ENCODE data around the gene FGFR1OP2.
"Not testable (repeated sequence)": the region's sequence is repeated elsewhere in the genome, so short reads cannot be mapped to it uniquely, and the experiment has no call there.

The FGFR1OP2 gene

GRCh38 chr12:26937863-26938700 lies at the start of gene FGFR1OP2, which contains the start of gene INTS13:
Gene FGFR1OP2 (plus strand): TSS chr12:26938470. CDS start chr12:26954159, 15,689 bp downstream.
Gene INTS13 (minus strand): TSS chr12:26937981. CDS start chr12:26936803, 1,178 bp downstream.
- H3K27ac ChIP-seq (ENCODE audit: low read depth in 2 of 2, low read length in 2 of 2), result peak within 1 kb of the TSS; percentile 92 to 96
- no peaks in the 10 kb centered on the region for H3K36me3 ChIP-seq (ENCODE audit: control insufficient read depth in 2 of 2, insufficient read depth in 2 of 2, low read length in 2 of 2)
- H3K9ac ChIP-seq (ENCODE audit: low read depth in 1 of 2, low read length in 2 of 2), result peak within 1 kb of the TSS; percentile 92 to 98
- H3K9me3 ChIP-seq (ENCODE audit: control insufficient read depth in 2 of 2, low read length in 2 of 2), result no peaks in the 10 kb centered on the region
- H3K27me3 ChIP-seq (ENCODE audit: control insufficient read depth in 2 of 2, insufficient read depth in 2 of 2, low read length in 2 of 2), result no peaks in the 10 kb centered on the region
- peak within 1 kb of the TSS; percentile 94 to 99 for H3K4me3 ChIP-seq (ENCODE audit: low read length in 2 of 2)
- H3K4me1 ChIP-seq (ENCODE audit: control insufficient read depth in 2 of 2, insufficient read depth in 2 of 2, low read length in 2 of 2), result peaks cover 24 to 25% of the 10 kb centered on the region in 2 donors

DNA sequence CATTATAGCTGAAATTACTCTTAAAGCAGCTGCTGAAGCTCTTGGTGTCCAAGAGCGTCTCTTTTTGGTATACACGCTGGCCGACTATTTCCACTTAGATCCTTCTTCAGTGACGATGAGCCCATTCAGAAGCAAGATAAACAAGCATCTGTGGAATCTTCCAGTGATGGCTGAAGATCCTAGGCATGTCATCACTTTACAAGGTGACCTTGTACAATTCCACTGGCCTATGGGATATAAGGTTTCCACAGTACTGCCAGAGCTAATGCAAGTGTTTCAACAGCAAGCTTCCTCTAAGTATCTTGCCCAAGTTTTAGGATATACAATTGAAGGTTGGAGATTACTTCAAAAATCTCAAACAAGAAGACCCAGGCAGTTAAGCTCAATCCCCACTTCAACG lies 47.5 kb upstream of the FGFR1OP2 start:
- no peak overlapping the region for H3K9ac ChIP-seq (ENCODE audit: low read depth in 1 of 2, low read length in 2 of 2)
- H3K4me1 ChIP-seq (ENCODE audit: control insufficient read depth in 2 of 2, insufficient read depth in 2 of 2, low read length in 2 of 2), result no peaks in the 10 kb centered on the region
- H3K4me3 ChIP-seq (ENCODE audit: low read length in 2 of 2), result no peak overlapping the region
- no peaks in the 10 kb centered on the region for H3K9me3 ChIP-seq (ENCODE audit: control insufficient read depth in 2 of 2, low read length in 2 of 2)
- no peaks in the 10 kb centered on the region for H3K36me3 ChIP-seq (ENCODE audit: control insufficient read depth in 2 of 2, insufficient read depth in 2 of 2, low read length in 2 of 2)
- no peaks in the 10 kb centered on the region for H3K27me3 ChIP-seq (ENCODE audit: control insufficient read depth in 2 of 2, insufficient read depth in 2 of 2, low read length in 2 of 2)
- H3K27ac ChIP-seq (ENCODE audit: low read depth in 2 of 2, low read length in 2 of 2), result no peak overlapping the region

GRCh38 chr12:26891704-26892103 lies 46.6 kb upstream of the FGFR1OP2 start:
- Histone ChIP-seq H3K4me1 (ENCODE audit: control insufficient read depth in 2 of 2, insufficient read depth in 2 of 2, low read length in 2 of 2) (no peaks in the 10 kb centered on the region), H3K4me3 (ENCODE audit: low read length in 2 of 2) (no peak overlapping the region), H3K27ac (ENCODE audit: low read depth in 2 of 2, low read length in 2 of 2) (no peak overlapping the region), H3K9ac (ENCODE audit: low read depth in 1 of 2, low read length in 2 of 2) (no peak overlapping the region), H3K27me3 (ENCODE audit: control insufficient read depth in 2 of 2, insufficient read depth in 2 of 2, low read length in 2 of 2) (no peaks in the 10 kb centered on the region), H3K36me3 (ENCODE audit: control insufficient read depth in 2 of 2, insufficient read depth in 2 of 2, low read length in 2 of 2) (no peaks in the 10 kb centered on the region), H3K9me3 (ENCODE audit: control insufficient read depth in 2 of 2, low read length in 2 of 2) (no peaks in the 10 kb centered on the region)

DNA sequence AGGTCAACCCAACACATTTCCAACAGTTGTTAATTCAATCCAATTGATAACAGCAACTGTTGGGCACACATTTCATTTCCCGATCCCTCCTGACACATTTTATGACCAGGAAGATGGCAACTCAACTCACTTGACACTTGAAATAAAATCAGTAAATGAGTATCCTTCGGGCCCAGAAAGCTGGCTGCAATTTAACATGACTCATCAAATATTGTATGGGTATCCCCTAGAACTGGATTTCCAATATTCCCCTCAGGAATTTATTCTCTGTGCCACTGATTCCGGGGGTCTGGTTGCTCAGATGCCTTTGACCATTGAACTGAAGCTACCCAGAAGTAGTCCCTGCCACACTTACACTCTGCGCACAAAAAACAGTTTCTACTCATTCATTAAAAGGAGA lies 42.6 kb upstream of the FGFR1OP2 start:
- no peaks in the 10 kb centered on the region for H3K4me1 ChIP-seq (ENCODE audit: control insufficient read depth in 2 of 2, insufficient read depth in 2 of 2, low read length in 2 of 2)
- no peak overlapping the region for H3K27ac ChIP-seq (ENCODE audit: low read depth in 2 of 2, low read length in 2 of 2)
- no peaks in the 10 kb centered on the region for H3K27me3 ChIP-seq (ENCODE audit: control insufficient read depth in 2 of 2, insufficient read depth in 2 of 2, low read length in 2 of 2)
- no peak overlapping the region for H3K9ac ChIP-seq (ENCODE audit: low read depth in 1 of 2, low read length in 2 of 2)
- H3K4me3 ChIP-seq (ENCODE audit: low read length in 2 of 2), result no peak overlapping the region
- H3K9me3 ChIP-seq (ENCODE audit: control insufficient read depth in 2 of 2, low read length in 2 of 2), result no peaks in the 10 kb centered on the region
- peaks cover 0 to 3% of the 10 kb centered on the region in 2 donors for H3K36me3 ChIP-seq (ENCODE audit: control insufficient read depth in 2 of 2, insufficient read depth in 2 of 2, low read length in 2 of 2)

DNA sequence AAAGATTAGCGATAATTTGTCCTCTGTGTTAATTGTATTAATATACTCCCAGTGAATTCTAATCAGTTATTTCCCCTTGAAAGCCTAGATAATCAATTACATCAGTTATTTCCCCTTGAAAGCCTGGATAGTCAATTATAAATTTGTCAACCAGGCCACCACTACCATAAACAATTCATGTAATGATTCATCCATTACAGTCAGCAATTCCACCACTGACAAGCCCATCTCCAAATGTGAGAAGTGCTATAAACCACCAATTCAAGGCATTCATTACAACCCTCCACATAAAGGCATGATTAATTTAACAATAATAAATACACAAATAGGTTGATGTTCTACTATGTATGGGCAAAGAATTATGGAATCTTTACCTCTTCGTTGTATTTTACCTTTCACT lies 41.4 kb upstream of the FGFR1OP2 start:
- Histone ChIP-seq H3K27me3 (ENCODE audit: control insufficient read depth in 2 of 2, insufficient read depth in 2 of 2, low read length in 2 of 2) (no peaks in the 10 kb centered on the region), H3K36me3 (ENCODE audit: control insufficient read depth in 2 of 2, insufficient read depth in 2 of 2, low read length in 2 of 2) (peaks cover 0 to 3% of the 10 kb centered on the region in 2 donors), H3K27ac (ENCODE audit: low read depth in 2 of 2, low read length in 2 of 2) (no peak overlapping the region), H3K4me1 (ENCODE audit: control insufficient read depth in 2 of 2, insufficient read depth in 2 of 2, low read length in 2 of 2) (no peaks in the 10 kb centered on the region), H3K9ac (ENCODE audit: low read depth in 1 of 2, low read length in 2 of 2) (no peak overlapping the region), H3K9me3 (ENCODE audit: control insufficient read depth in 2 of 2, low read length in 2 of 2) (no peaks in the 10 kb centered on the region), H3K4me3 (ENCODE audit: low read length in 2 of 2) (no peak overlapping the region)

GRCh38 chr12:26903396-26903795 lies 34.9 kb upstream of the FGFR1OP2 start:
- H3K9ac ChIP-seq (ENCODE audit: low read depth in 1 of 2, low read length in 2 of 2); H3K4me3 ChIP-seq (ENCODE audit: low read length in 2 of 2); H3K27ac ChIP-seq (ENCODE audit: low read depth in 2 of 2, low read length in 2 of 2); H3K27me3 ChIP-seq (ENCODE audit: control insufficient read depth in 2 of 2, insufficient read depth in 2 of 2, low read length in 2 of 2); H3K4me1 ChIP-seq (ENCODE audit: control insufficient read depth in 2 of 2, insufficient read depth in 2 of 2, low read length in 2 of 2); H3K9me3 ChIP-seq (ENCODE audit: control insufficient read depth in 2 of 2, low read length in 2 of 2): not testable (repeated sequence)
- peaks cover 9 to 16% of the 10 kb centered on the region in 2 donors for H3K36me3 ChIP-seq (ENCODE audit: control insufficient read depth in 2 of 2, insufficient read depth in 2 of 2, low read length in 2 of 2)

DNA sequence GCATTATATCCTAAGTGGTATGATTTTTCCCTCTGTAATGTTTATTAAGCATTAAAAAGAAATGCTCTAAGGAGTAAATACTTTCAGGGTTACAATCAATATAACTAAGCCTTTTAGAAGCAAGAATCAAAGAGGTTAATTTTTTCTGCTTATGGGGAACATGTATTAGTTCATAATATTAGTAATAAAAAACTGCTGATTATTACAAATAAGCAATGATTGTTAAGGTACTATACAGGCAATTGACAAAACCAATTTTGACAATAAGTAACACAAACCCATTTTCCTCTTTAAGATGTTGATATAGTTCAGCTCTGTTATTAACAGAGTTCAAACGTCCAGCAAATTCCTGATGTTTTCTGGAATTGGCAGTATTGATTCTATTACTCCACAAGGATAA lies 32.2 kb upstream of the FGFR1OP2 start:
- Histone ChIP-seq H3K4me3 (ENCODE audit: low read length in 2 of 2) (no peak overlapping the region), H3K36me3 (ENCODE audit: control insufficient read depth in 2 of 2, insufficient read depth in 2 of 2, low read length in 2 of 2) (peaks cover 14 to 22% of the 10 kb centered on the region in 2 donors), H3K9me3 (ENCODE audit: control insufficient read depth in 2 of 2, low read length in 2 of 2) (no peaks in the 10 kb centered on the region)

GRCh38 chr12:26906704-26907103 lies 31.6 kb upstream of the FGFR1OP2 start:
- Histone ChIP-seq H3K27ac (ENCODE audit: low read depth in 2 of 2, low read length in 2 of 2) (no peak overlapping the region), H3K36me3 (ENCODE audit: control insufficient read depth in 2 of 2, insufficient read depth in 2 of 2, low read length in 2 of 2) (peaks cover 14 to 24% of the 10 kb centered on the region in 2 donors), H3K4me1 (ENCODE audit: control insufficient read depth in 2 of 2, insufficient read depth in 2 of 2, low read length in 2 of 2) (no peaks in the 10 kb centered on the region), H3K9me3 (ENCODE audit: control insufficient read depth in 2 of 2, low read length in 2 of 2) (no peaks in the 10 kb centered on the region), H3K27me3 (ENCODE audit: control insufficient read depth in 2 of 2, insufficient read depth in 2 of 2, low read length in 2 of 2) (no peaks in the 10 kb centered on the region), H3K9ac (ENCODE audit: low read depth in 1 of 2, low read length in 2 of 2) (no peak overlapping the region), H3K4me3 (ENCODE audit: low read length in 2 of 2) (no peak overlapping the region)

More for the DNA sequence above, 32.2 kb upstream of the FGFR1OP2 start:
- Histone ChIP-seq H3K4me1 (ENCODE audit: control insufficient read depth in 2 of 2, insufficient read depth in 2 of 2, low read length in 2 of 2) (no peaks in the 10 kb centered on the region), H3K27me3 (ENCODE audit: control insufficient read depth in 2 of 2, insufficient read depth in 2 of 2, low read length in 2 of 2) (no peaks in the 10 kb centered on the region), H3K27ac (ENCODE audit: low read depth in 2 of 2, low read length in 2 of 2) (no peak overlapping the region), H3K9ac (ENCODE audit: low read depth in 1 of 2, low read length in 2 of 2) (no peak overlapping the region)

GRCh38 chr12:26918321-26919215 lies 19.7 kb upstream of the FGFR1OP2 start:
- Histone ChIP-seq H3K27me3 (ENCODE audit: control insufficient read depth in 2 of 2, insufficient read depth in 2 of 2, low read length in 2 of 2) (no peaks in the 10 kb centered on the region), H3K27ac (ENCODE audit: low read depth in 2 of 2, low read length in 2 of 2) (no peak overlapping the region), H3K9ac (ENCODE audit: low read depth in 1 of 2, low read length in 2 of 2) (no peak overlapping the region), H3K36me3 (ENCODE audit: control insufficient read depth in 2 of 2, insufficient read depth in 2 of 2, low read length in 2 of 2) (peaks cover 14 to 15% of the 10 kb centered on the region in 2 donors), H3K4me1 (ENCODE audit: control insufficient read depth in 2 of 2, insufficient read depth in 2 of 2, low read length in 2 of 2) (no peaks in the 10 kb centered on the region), H3K4me3 (ENCODE audit: low read length in 2 of 2) (no peak overlapping the region), H3K9me3 (ENCODE audit: control insufficient read depth in 2 of 2, low read length in 2 of 2) (no peaks in the 10 kb centered on the region)

GRCh38 chr12:26919216-26919555 lies 19.1 kb upstream of the FGFR1OP2 start:
- Histone ChIP-seq H3K27ac (ENCODE audit: low read depth in 2 of 2, low read length in 2 of 2) (no peak overlapping the region), H3K9me3 (ENCODE audit: control insufficient read depth in 2 of 2, low read length in 2 of 2) (no peaks in the 10 kb centered on the region), H3K9ac (ENCODE audit: low read depth in 1 of 2, low read length in 2 of 2) (no peak overlapping the region), H3K4me3 (ENCODE audit: low read length in 2 of 2) (no peak overlapping the region), H3K27me3 (ENCODE audit: control insufficient read depth in 2 of 2, insufficient read depth in 2 of 2, low read length in 2 of 2) (no peaks in the 10 kb centered on the region), H3K4me1 (ENCODE audit: control insufficient read depth in 2 of 2, insufficient read depth in 2 of 2, low read length in 2 of 2) (no peaks in the 10 kb centered on the region), H3K36me3 (ENCODE audit: control insufficient read depth in 2 of 2, insufficient read depth in 2 of 2, low read length in 2 of 2) (peaks cover 17 to 18% of the 10 kb centered on the region in 2 donors)

All from mucosa of rectum (tissue), 2 donors.